Heart right ventricle (tissue), 16 donors: ENCODE results near the gene ATP6V0D1. TPM values are rescaled to one million over a fixed set of nuclear protein-coding genes. Genes with fewer than 3 reads are reported as not detected.

Experiments used
- ATAC-seq, 8 donors: fragments of 200-7000 bp; cut with Tn5 transposase; one replicate each; pipeline ENCODE4 v1.9.1; 2020; ENCODE audit warnings: mild to moderate bottlenecking in 8 of 8, moderate library complexity in 8 of 8, moderate number of reproducible peaks in 1 of 8
- DNase-seq, 2 donors: peaks; one replicate each; pipeline ENCODE4 v3.0.0-alpha.2; 2020
- H3K27ac ChIP-seq, 10 donors: fragments of 200-600 bp; sonication (generic) in 2 of 10; one replicate each; pipeline versions ENCODE4 v1.5.0 to v1.8.0; 2020 to 2022; ENCODE audit warnings: mild to moderate bottlenecking in 3 of 10
- H3K27me3 ChIP-seq, 7 donors: fragments of 200-600 bp; one replicate each; pipeline ENCODE4 v1.8.0; 2021 to 2022; ENCODE audit warnings: mild to moderate bottlenecking in 2 of 7
- H3K36me3 ChIP-seq, 9 donors: fragments of 200-600 bp; sonication (generic) in 1 of 9; one replicate each; pipeline versions ENCODE4 v1.5.0 to v1.8.0; 2020 to 2022; ENCODE audit warnings: mild to moderate bottlenecking in 2 of 9
- H3K4me1 ChIP-seq, 9 donors: fragments of 200-600 bp; sonication (generic) in 1 of 9; one replicate each; pipeline versions ENCODE4 v1.5.0 to v1.8.0; 2020 to 2022; ENCODE audit warnings: mild to moderate bottlenecking in 4 of 9
- H3K4me3 ChIP-seq, 10 donors: fragments of 200-600 bp; sonication (generic) in 2 of 10; one replicate each; pipeline versions ENCODE4 v1.5.0 to v1.8.0; 2020 to 2022; ENCODE audit warnings: mild to moderate bottlenecking in 7 of 10, moderate library complexity in 2 of 10
- H3K9me3 ChIP-seq, 11 donors: fragments of 200-600 bp in 10 of 11; sonication (generic) in 2 of 11; one replicate each; pipeline versions ENCODE4 v1.5.0 to v1.8.0; 2013 to 2022; ENCODE audit warnings: mild to moderate bottlenecking in 2 of 11, control low read depth in 1 of 11, moderate library complexity in 1 of 11
- WGBS, 2 donors: extraction: QIAGEN DNeasy Blood & Tissue Kit; methylation state at CpG; one replicate each; pipeline ENCODE4 v1.1.7; 2013; ENCODE audit warnings: inconsistent platforms in 1 of 2; 5-methylcytosine and 5-hydroxymethylcytosine counted together
- intact Hi-C, 10 donors: fragments of 100-400 bp; cut with DNase I; formaldehyde crosslinking; loops; one replicate each; pipeline versions ENCODE4 v1.11.1 to v1.14.2; 2022
- polyA plus RNA-seq, 2 donors: library from polyadenylated mRNA; stranded (reverse); fragments of 200-250 nt; gene quantifications; one replicate each; pipeline ENCODE4 v1.2.3, GENCODE V29; 2013
- total RNA-seq, 10 donors: library from RNA; stranded (reverse); fragmentation: NEBNext Ultra II Directional in 3 of 10; extraction: Animal tissue kit (Norgen Biotek cat#: 25700) in 3 of 10; gene quantifications; one replicate each; pipeline versions ENCODE4 v1.2.1 to v1.2.4, GENCODE V29; 2021 to 2023
- TF ChIP-seq, protein P1 (sequence below), 9 donors: fragments of 200-600 bp; sonication (generic) in 2 of 9; IDR thresholded peaks; one replicate each; pipeline versions ENCODE4 v1.5.0 to v1.8.0; 2021 to 2022; ENCODE audit warnings: antibody characterized with exemption in 9 of 9, mild to moderate bottlenecking in 5 of 9, moderate library complexity in 1 of 9
- donor health status: Arrhythmogenic right ventricular cardiomyopathy.
- donor health status: ischemic (EF 13 %, LVEDD 7.1; RV severe dilation, severe dysfunction).
- donor health status: healthy with polysubstance abuse.
- donor health status: DM: no; HTN: yes; CAD: no.
- donor health status: DM: no; HTN: no; CAD: no.
- donor health status: ischemic (EF 25% LVEDD 6.9; RV normal size, moderate dysfunction).
- donor health status: ischemic (EF 25% LVEDD 5.7; RV mildly dilated, moderate dysfunction).
- donor health status: healthy.
- donor health status: DM: yes; HTN: yes; CAD: no.
- donor health status: Ischemic cardiomyopathy.
- donor health status: ischemic (EF 35%, LVEDD 5.7; RV mildly dilated, moderate dysfunction).
- donor health status: nonischemic (EF 11% LVEDD 7.7; RV severe dilation, severe dysfunction).
- donor health status: DM: yes; HTN: yes; CAD: no.
- donor health status: PGD.
- donor health status: ischemic (EF 29% LVEDD 5.4; RV normal size, mild dysfunction).
- donor health status: nonischemic (EF 23%, LVEDD 6.1; RV moderate dilation, normal function).

The ATP6V0D1 gene
- total and polyA plus RNA-seq, 12 donors = 12.8 to 84.7 (median 67.5) TPM

DNA sequence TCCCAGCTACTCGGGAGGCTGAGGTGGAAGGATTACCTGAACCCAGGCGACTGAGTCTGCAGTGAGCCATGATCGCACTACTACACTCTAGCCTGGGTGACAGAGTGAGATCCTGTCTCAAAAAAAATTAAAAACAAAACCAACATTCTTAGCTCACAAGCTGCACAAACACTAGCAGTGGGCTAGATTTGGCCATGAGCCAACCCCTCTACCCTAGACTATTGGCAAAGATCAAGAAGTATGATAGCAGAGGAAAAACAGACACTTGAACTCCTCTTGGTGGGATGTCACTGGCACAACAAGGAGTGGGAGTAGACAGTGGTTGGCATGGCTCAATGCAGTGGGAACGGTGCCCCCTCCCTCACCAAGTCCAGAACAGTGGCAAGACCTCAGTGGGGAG is 28.1 kb upstream of the ATP6V0D1 start:
- Histone ChIP-seq H3K36me3 (no peaks in the 10 kb centered on the region), H3K4me1 (peaks cover 0 to 25% (median 8%) of the 10 kb centered on the region in 9 donors), H3K27ac (no peak overlapping the region), H3K4me3 (no peak overlapping the region), H3K27me3 (no peaks in the 10 kb centered on the region), H3K9me3 (no peaks in the 10 kb centered on the region)
- no peak for DNase-seq
- intact Hi-C loops = no loop called here
- 93 to 95% methylated on average over 4 of the region's 4 CpGs for WGBS, 2 donors
- ATAC-seq = no peak
- TF ChIP-seq, protein P1, sequence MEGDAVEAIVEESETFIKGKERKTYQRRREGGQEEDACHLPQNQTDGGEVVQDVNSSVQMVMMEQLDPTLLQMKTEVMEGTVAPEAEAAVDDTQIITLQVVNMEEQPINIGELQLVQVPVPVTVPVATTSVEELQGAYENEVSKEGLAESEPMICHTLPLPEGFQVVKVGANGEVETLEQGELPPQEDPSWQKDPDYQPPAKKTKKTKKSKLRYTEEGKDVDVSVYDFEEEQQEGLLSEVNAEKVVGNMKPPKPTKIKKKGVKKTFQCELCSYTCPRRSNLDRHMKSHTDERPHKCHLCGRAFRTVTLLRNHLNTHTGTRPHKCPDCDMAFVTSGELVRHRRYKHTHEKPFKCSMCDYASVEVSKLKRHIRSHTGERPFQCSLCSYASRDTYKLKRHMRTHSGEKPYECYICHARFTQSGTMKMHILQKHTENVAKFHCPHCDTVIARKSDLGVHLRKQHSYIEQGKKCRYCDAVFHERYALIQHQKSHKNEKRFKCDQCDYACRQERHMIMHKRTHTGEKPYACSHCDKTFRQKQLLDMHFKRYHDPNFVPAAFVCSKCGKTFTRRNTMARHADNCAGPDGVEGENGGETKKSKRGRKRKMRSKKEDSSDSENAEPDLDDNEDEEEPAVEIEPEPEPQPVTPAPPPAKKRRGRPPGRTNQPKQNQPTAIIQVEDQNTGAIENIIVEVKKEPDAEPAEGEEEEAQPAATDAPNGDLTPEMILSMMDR (IDR thresholded peaks at IDR 0.05) = no peak

DNA sequence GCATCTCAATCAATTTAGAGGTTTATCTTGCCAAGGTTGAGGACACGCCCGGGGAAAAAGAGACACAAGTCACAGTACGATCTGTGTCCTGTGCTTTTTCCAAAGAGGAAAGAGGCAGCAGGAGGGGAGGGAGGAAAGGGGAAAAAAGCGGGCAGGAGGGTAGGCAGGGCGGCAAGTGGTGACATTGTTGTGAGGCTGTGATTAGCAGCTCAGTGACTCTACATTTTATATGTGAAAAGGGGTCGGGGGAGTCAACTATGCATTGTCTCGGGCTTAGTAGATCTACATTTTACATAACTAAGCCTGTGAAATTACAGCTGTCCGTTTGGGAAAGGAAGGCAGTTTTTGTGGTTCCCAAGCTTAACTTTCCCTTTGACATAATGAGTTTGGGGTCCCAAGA is 25.5 kb upstream of the ATP6V0D1 start:
- Histone ChIP-seq H3K9me3 (no peaks in the 10 kb centered on the region), H3K4me1 (peaks cover 0 to 30% (median 14%) of the 10 kb centered on the region in 9 donors), H3K27ac (no peak overlapping the region), H3K36me3 (peaks cover 0 to under 1% (median 0%) of the 10 kb centered on the region in 9 donors), H3K4me3 (no peak overlapping the region), H3K27me3 (no peaks in the 10 kb centered on the region)
- no peak for ATAC-seq
- no peak for DNase-seq
- WGBS, 2 donors = 65 to 72% methylated on average over 8 of the region's 8 CpGs
- TF ChIP-seq, protein P1 (IDR thresholded peaks at IDR 0.05) = no peak
- intact Hi-C loops = no loop called here

GRCh38 chr16:67504031-67505021 is 23.4 kb upstream of the ATP6V0D1 start:
- DNase-seq (peak in 1 of 2 donors; percentile 54), ATAC-seq (peak; percentile 81 to 95 (median 88))
- no peaks in the 10 kb centered on the region for H3K9me3 ChIP-seq
- H3K27me3 ChIP-seq = no peaks in the 10 kb centered on the region
- peak overlapping the region in 9 of 10 donors; percentile 23 to 78 (median 69) for H3K27ac ChIP-seq
- H3K4me1 ChIP-seq = peaks cover 0 to 32% (median 17%) of the 10 kb centered on the region in 9 donors
- intact Hi-C loops = no loop called here
- no peak overlapping the region for H3K4me3 ChIP-seq
- WGBS, 2 donors = 69% methylated on average over 9 of the region's 9 CpGs
- TF ChIP-seq, protein P1 (IDR thresholded peaks at IDR 0.05) = no peak
- peaks cover 0 to 7% (median 0%) of the 10 kb centered on the region in 9 donors for H3K36me3 ChIP-seq

DNA sequence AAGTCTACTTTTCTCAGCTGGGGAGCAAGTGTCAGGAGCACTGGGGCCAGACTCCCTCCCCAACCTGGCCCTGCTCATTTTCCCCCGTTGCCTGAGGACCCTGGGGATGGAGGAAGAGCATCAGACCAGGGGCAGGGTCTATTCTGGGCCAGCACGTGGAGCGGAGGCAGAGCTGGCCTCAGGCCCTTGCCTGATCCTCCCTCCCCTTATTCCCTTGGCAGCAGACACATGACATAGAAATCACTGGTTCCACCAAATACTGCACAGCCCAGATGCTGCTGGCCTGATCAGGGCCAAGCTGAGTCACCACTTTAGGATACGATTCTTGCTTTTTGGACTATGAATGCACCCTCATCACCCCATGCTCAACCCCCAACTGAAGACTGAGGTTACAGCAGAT is 18.1 kb upstream of the ATP6V0D1 start:
- WGBS, 2 donors = 52 to 62% methylated on average over 4 of the region's 4 CpGs
- Histone ChIP-seq H3K9me3 (no peaks in the 10 kb centered on the region), H3K4me3 (no peak overlapping the region), H3K27ac (peak overlapping the region in 1 of 10 donors; percentile 30), H3K27me3 (no peaks in the 10 kb centered on the region), H3K4me1 (peaks cover 0 to 22% (median 9%) of the 10 kb centered on the region in 9 donors), H3K36me3 (peaks cover 0 to 20% (median 0%) of the 10 kb centered on the region in 9 donors)
- intact Hi-C loops = loop anchor here in 1 of 10 donors (10.0 kb wide), 1 partner anchor 166 kb away; the partner anchor contains the start of genes ACD, C16orf86, ENKD1 and PARD6A
- TF ChIP-seq, protein P1 (IDR thresholded peaks at IDR 0.05) = no peak
- ATAC-seq (peak; percentile 51 to 81 (median 73)), DNase-seq (no peak)
